OCI-LY7 (cell line): ENCODE measurements around the gene NACAD.

Experiments
- CTCF ChIP-seq: fragments of 200-600 bp; sonication (generic); conservative IDR thresholded peaks from 2 replicates; pipeline ENCODE4 v1.5.1; 2014; ENCODE audit warnings: mild to moderate bottlenecking, antibody characterized with exemption, low read length, moderate library complexity, mixed read lengths
- EZH2phosphoT487 ChIP-seq: fragments of 200-600 bp; sonication (generic); IDR thresholded peaks from 2 replicates; pipeline ENCODE4 v1.6.1; 2018; ENCODE audit warnings: low read depth, borderline replicate concordance, mild to moderate bottlenecking, mixed run types, antibody characterized with exemption, low read length, moderate library complexity, mixed read lengths

DNA sequence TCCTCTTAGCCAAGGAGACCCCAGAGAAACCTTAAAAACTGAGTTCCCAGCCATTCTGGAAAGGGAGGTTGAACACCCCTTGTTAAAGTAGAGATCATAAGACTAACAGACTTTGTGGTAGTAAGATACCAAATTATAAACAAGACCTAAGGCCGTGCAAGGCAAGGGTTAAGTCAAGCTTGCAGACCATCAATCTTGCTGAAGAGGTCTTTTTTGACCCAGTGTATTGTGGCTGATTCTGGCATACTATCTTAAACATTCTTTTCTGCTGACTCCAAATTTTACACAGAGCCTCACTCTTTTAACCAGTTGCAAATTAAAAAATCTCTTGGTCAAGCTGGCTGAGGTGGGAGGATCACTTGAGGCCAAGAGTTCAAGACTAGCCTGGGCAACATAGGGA is 23.9 kb upstream of the NACAD start:
- no peak for TF ChIP-seq CTCF
- no peak for TF ChIP-seq EZH2phosphoT487
